Activated CD8-positive, alpha-beta memory T cell treated with anti-CD3 and anti-CD28 coated beads, Interleukin-2, amount 50 U/mL, for 48 hours (primary cell): ENCODE measurements around the gene DCST1.

Source experiments
- DNase-seq: peaks from one replicate; pipeline ENCODE4 v3.0.0-alpha.2; 2020

The DCST1 gene

GRCh38 chr1:155014709-155015508 lies 18.7 kb upstream of the DCST1 start:
- DNase-seq = peak; percentile 49

- peak; percentile 50 for DNase-seq
These were observed 17.9 kb upstream of the DCST1 start for GRCh38 chr1:155015527-155016230.

GRCh38 chr1:155016231-155016831 lies 17.3 kb upstream of the DCST1 start:
- peak; percentile 57 for DNase-seq

- DNase-seq = peak; percentile 94
These were observed 16.3 kb upstream of the DCST1 start for GRCh38 chr1:155017041-155017945.

GRCh38 chr1:155017946-155018316 lies 15.7 kb upstream of the DCST1 start:
- DNase-seq = no peak

GRCh38 chr1:155018617-155019348 lies 14.8 kb upstream of the DCST1 start:
- no peak for DNase-seq

- no peak for DNase-seq
These were observed 14.0 kb upstream of the DCST1 start for GRCh38 chr1:155019377-155020245.

GRCh38 chr1:155022136-155022926 lies 11.3 kb upstream of the DCST1 start:
- no peak for DNase-seq

GRCh38 chr1:155022927-155023236 lies 10.7 kb upstream of the DCST1 start:
- DNase-seq = no peak

- DNase-seq = no peak
These were observed 10.0 kb upstream of the DCST1 start for GRCh38 chr1:155023627-155024026.

- DNase-seq = no peak
These were observed 9.3 kb upstream of the DCST1 start for GRCh38 chr1:155024315-155024714.

GRCh38 chr1:155026154-155026553 lies 7.5 kb upstream of the DCST1 start:
- DNase-seq = no peak

- DNase-seq = no peak
These were observed 7.0 kb upstream of the DCST1 start for GRCh38 chr1:155026588-155026987.

GRCh38 chr1:155029513-155030242 lies 3.9 kb upstream of the DCST1 start:
- no peak for DNase-seq

GRCh38 chr1:155030243-155030795 lies 3.3 kb upstream of the DCST1 start:
- no peak for DNase-seq

- no peak for DNase-seq
These were observed 2.7 kb upstream of the DCST1 start for GRCh38 chr1:155030899-155031298.

- no peak for DNase-seq
These were observed 738 bp upstream of the DCST1 start for GRCh38 chr1:155032886-155033285.

- no peak for DNase-seq
These were observed 939 bp downstream of the DCST1 start for GRCh38 chr1:155034318-155035208.
